GM10248 (cell line): ENCODE measurements around the gene PRM3.

Source experiments
- CTCF ChIA-PET: fragments of 300-600 bp; sonication (Branson Sonifier 250); formaldehyde crosslinking; extraction: SDS; loops from one replicate; lab custom pipeline; 2021; ENCODE audit warnings: antibody characterized with exemption; lab: Yijun Ruan, JAX
- POLR2A ChIA-PET: fragments of 350-650 bp; sonication (Branson Sonifier 250); formaldehyde crosslinking; extraction: SDS; loops from one replicate; lab custom pipeline; 2020; ENCODE audit warnings: antibody characterized with exemption; lab: Yijun Ruan, JAX
- DNase-seq: peaks from one replicate; pipeline ENCODE4 v3.0.0; 2012; ENCODE audit errors: extremely low spot score
- CTCF ChIP-seq: IDR thresholded peaks from 2 replicates; pipeline ENCODE4 v1.5.1; 2012; ENCODE audit warnings: mild to moderate bottlenecking, low read depth; ENCODE audit errors: extremely low read depth, missing control alignments, control extremely low read depth

The PRM3 gene

DNA sequence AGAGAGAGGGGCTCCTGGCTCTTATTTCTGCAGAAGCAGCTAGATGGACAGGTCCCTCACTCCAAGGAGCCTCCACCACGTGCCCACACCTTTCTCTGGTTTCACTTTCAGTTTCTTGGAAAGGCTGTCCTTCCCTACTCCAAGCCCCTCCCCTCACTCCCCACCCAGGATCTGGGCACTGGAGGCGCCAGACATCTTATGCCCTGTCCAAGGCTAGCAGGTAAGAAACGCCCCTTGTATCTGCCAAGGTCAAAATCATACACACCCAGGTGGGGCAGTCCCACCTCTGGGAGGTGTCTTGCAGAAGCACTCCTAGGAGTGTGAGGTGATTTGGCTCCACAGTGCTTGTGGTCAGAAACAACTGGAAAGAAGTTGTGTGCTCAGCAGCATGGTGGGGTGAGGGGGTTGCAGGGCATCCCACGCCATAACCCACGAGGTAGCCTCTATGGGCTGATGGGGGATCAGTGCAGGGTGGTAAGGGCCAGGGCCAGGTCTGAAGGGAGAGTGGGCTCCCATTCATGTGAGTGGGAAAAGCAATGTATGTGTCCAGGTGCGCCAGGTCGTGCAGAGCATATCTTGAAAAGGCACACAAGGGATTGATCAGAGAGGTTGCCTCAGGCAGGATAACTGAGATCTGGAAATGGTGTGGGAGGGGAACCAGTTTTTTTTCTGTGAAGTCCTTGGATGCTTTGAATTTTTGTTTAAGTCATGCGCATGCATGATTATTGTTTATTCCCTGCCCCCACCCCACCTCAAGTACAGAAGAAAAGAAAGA, 39.5 kb upstream of the PRM3 start:
- DNase-seq: no peak
- no peak for TF ChIP-seq CTCF
- ChIA-PET CTCF (interaction anchor here (1.0 to 6.0 kb wide), 5 partner anchors 15 to 359 kb away, joined by 3 to 48 read pairs (median 8); partner anchors contain the start of gene SOCS1), POLR2A (interaction anchor here (7.1 kb wide), 1 partner anchor 58 kb away, joined by 52 read pairs; the partner anchor contains the start of gene SOCS1)

DNA sequence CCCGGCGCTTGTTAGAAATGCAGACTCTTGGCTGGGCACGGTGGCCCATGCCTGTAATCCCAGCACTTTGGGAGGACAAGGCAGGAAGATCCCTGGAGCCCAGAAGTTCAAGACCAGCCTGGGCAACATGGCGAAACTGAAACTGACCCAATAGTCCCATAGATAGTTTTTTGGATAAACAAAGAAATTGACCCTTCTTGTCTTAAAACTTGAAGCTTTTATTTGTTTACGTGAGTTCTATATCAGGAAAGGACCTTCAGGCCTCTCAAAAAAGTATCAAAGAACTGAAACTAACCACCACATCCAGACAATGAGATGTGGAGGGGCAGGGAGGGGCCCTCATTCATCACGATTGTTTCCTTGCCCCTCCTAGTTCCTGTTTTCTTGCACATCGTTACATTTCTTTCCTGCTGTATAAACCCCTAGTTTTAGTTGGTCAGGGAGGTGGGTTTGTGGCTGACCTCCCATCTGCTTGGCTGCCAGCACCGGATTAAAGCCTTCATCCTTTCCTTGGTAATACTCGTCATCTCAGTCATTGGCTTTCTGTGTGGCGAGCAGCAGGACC, 37.6 kb upstream of the PRM3 start:
- POLR2A ChIA-PET: interaction anchor here (1.0 to 7.1 kb wide), 2 partner anchors 30 to 56 kb away, joined by 3 to 52 read pairs; partner anchors contain the start of gene SOCS1
- CTCF ChIA-PET: interaction anchor here (1.1 to 6.0 kb wide), 8 partner anchors 10 to 347 kb away, joined by 3 to 48 read pairs (median 4); partner anchors contain the start of gene SOCS1
- DNase-seq: peak; percentile 68
- no peak for TF ChIP-seq CTCF

- no peak for TF ChIP-seq CTCF
- POLR2A ChIA-PET: interaction anchor here (7.1 kb wide), 1 partner anchor 56 kb away, joined by 52 read pairs; the partner anchor contains the start of gene SOCS1
- DNase-seq: no peak
- CTCF ChIA-PET: interaction anchor here (1.4 to 6.0 kb wide), 6 partner anchors 9 to 347 kb away, joined by 3 to 48 read pairs (median 6); partner anchors contain the start of gene SOCS1
Measured at GRCh38 chr16:11310634-11310977, 37.2 kb upstream of the PRM3 start.

DNA sequence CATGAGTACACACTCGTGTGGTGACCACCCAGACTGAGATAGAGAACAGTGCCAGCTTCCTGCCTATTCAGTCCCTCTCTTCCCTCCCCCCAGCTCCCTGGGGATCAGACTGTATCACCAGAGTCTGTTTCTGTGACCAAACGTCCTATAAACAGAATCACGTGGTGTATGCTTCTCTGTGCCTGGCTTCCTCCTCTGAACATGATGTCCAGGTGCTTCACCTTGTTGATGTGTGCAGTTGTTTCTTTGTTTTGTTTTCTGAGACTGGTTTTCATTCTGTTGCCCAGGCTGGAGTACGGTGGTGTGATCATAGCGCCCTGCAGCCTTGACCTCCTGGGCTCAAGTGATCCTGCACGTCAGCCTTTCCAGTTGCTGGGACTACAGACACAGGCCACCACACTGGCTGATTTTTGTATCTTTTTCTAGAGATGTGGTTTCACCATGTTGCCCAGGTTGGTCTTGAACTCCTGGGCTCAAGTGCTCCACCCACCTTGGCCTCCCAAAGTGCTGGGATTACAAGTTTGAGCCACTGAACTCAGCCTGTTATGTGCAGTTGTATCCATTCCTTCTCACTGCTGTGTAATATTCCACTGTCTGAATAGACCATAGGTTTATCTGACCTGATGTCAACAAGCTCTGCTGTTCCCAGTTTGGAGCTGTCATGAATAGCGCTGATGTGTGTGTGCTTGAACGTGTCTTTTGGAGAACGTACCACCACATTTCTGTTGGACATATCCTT, 36.6 kb upstream of the PRM3 start:
- ChIA-PET POLR2A (interaction anchor here (0.6 to 7.1 kb wide), 2 partner anchors 11 to 55 kb away, joined by 3 to 52 read pairs; partner anchors contain the start of gene SOCS1), CTCF (interaction anchor here (1.4 to 6.0 kb wide), 6 partner anchors 9 to 346 kb away, joined by 3 to 48 read pairs (median 6); partner anchors contain the start of gene SOCS1)
- DNase-seq: peak; percentile 55
- TF ChIP-seq CTCF: no peak

DNA sequence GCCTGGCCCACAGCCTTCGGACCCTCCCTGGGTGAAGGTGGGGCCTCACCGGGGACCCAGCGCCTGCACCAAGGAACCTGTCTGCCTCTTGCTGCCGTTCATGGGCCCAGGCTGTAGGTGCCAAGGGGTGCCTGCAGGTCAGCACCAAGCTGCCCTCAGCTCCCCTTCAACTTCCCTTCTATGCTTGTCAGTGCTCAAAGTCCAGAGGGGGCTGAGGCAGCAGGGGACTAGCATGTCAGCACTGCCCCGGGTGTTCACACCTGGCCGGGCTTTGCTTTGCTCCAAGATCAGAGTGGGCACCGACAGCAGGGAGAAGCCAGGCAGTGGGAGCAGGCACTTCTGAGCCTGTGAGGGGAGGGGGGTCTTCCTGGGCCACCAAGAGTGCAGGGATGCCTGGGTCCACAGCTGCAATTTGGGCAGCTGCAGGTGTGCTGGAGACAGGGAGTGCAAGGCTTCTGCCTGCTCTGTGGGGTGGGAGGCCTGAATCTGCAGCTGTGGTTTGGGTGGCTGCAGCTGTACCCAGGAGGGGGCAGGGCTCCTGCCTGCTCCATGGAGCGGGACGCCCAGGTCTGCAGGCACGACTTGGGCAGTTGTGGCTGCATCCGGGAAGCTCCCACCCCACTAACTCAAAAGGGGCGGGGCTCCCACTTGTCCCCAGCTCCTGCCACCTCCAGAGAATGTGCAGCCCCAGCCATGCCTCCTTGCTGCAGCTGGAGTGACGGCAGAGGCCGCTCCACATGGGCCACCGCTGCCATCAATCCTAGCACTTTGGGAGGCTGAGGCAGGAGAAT, 35.3 kb upstream of the PRM3 start:
- TF ChIP-seq CTCF: no peak
- DNase-seq: no peak
- ChIA-PET CTCF (interaction anchor here (0.6 to 6.0 kb wide), 7 partner anchors 10 to 345 kb away, joined by 3 to 48 read pairs (median 3); partner anchors contain the start of gene SOCS1), POLR2A (interaction anchor here (7.1 kb wide), 1 partner anchor 54 kb away, joined by 52 read pairs; the partner anchor contains the start of gene SOCS1)
